Gastroesophageal sphincter (tissue), 4 donors: ENCODE results near the gene DNAH17. TPM values are rescaled to one million over a fixed set of nuclear protein-coding genes. Genes with fewer than 3 reads are reported as not detected.
A peak's percentile ranks its signal among the peaks of the same experiment; 100 is the strongest.

Experiments
- ATAC-seq: fragments of 150-250 bp; one replicate; pipeline ENCODE4 v1.9.1; 2016; ENCODE audit warnings: mild to moderate bottlenecking, moderate library complexity
- H3K27ac ChIP-seq, 4 donors: fragments of 200-600 bp; sonication (generic) in 3 of 4; 1 replicate in 3 of 4; 2 replicates in 1 of 4; pipeline ENCODE4 v1.5.1; 2016 to 2019
- H3K27me3 ChIP-seq: fragments of 200-600 bp; sonication (generic); one replicate; pipeline ENCODE4 v1.5.1; 2019
- H3K36me3 ChIP-seq, 2 donors: fragments of 200-600 bp; sonication (generic); one replicate each; pipeline ENCODE4 v1.5.1; 2019; ENCODE audit warnings: control low read depth in 1 of 2
- H3K4me1 ChIP-seq, 3 donors: fragments of 200-600 bp; sonication (generic); 1 replicate in 2 of 3; 2 replicates in 1 of 3; pipeline ENCODE4 v1.5.1; 2016 to 2019; ENCODE audit warnings: control low read depth in 2 of 3
- H3K4me3 ChIP-seq, 2 donors: fragments of 200-600 bp; sonication (generic); one replicate each; pipeline ENCODE4 v1.5.1; 2019; ENCODE audit warnings: mild to moderate bottlenecking in 1 of 2, moderate library complexity in 1 of 2
- H3K9me3 ChIP-seq, 3 donors: fragments of 200-600 bp; sonication (generic); one replicate each; pipeline ENCODE4 v1.5.1; 2017 to 2019; ENCODE audit warnings: control low read depth in 2 of 3
- EP300 ChIP-seq: sonication (generic); formaldehyde crosslinking; IDR thresholded peaks from one replicate; pipeline ENCODE4 v1.6.1; 2017; ENCODE audit warnings: antibody characterized with exemption, mild to moderate bottlenecking
- POLR2A ChIP-seq, 2 donors: fragments of 450-650 bp; IDR thresholded peaks; one replicate each; pipeline ENCODE4 v1.6.1; 2017; ENCODE audit warnings: antibody characterized with exemption in 2 of 2, mild to moderate bottlenecking in 2 of 2, moderate library complexity in 1 of 2
- POLR2AphosphoS5 ChIP-seq: sonication (generic); formaldehyde crosslinking; IDR thresholded peaks from one replicate; pipeline ENCODE4 v1.6.1; 2017; ENCODE audit warnings: antibody characterized with exemption
- WGBS, 2 donors: methylation state at CpG; one replicate each; pipeline ENCODE4 v1.1.5; 2018; ENCODE audit warnings: low coverage in 1 of 2; 5-methylcytosine and 5-hydroxymethylcytosine counted together
- total RNA-seq, 4 donors: library from RNA; depleted of rRNA; stranded (reverse); fragments of >200 nt; gene quantifications; one replicate each; pipeline ENCODE4 v1.1.0, GENCODE V29; 2016
- TF ChIP-seq, protein P1 (sequence below), 4 experiments: fragments of 200-600 bp in 2 of 4; fragments of 450-650 bp in 2 of 4; sonication (generic) in 1 of 4; IDR thresholded peaks; one replicate each; pipeline ENCODE4 v1.5.1; 2017 to 2019; ENCODE audit warnings: antibody characterized with exemption in 4 of 4, mild to moderate bottlenecking in 2 of 4, moderate library complexity in 2 of 4

The DNAH17 gene
- total RNA-seq, 4 donors from 2014 or later, result 0.15 TPM; not detected in 3

- H3K4me1 ChIP-seq, result peaks cover 0 to 71% (median 14%) of the 10 kb centered on the region in 3 donors
- H3K9me3 ChIP-seq, result no peaks in the 10 kb centered on the region
- no peaks in the 10 kb centered on the region for H3K27me3 ChIP-seq
- H3K4me3 ChIP-seq, result no peak overlapping the region
- WGBS, 2 donors, result 50% methylated on average over 1 to 8 of the region's 17 CpGs
- H3K27ac ChIP-seq, result peak overlapping the region in 3 of 4 donors; percentile 77 to 80 (median 80)
- TF ChIP-seq POLR2A (IDR thresholded peaks at IDR 0.05) (no peak), POLR2AphosphoS5 (no peak), EP300 (no peak)
- TF ChIP-seq, protein P1, sequence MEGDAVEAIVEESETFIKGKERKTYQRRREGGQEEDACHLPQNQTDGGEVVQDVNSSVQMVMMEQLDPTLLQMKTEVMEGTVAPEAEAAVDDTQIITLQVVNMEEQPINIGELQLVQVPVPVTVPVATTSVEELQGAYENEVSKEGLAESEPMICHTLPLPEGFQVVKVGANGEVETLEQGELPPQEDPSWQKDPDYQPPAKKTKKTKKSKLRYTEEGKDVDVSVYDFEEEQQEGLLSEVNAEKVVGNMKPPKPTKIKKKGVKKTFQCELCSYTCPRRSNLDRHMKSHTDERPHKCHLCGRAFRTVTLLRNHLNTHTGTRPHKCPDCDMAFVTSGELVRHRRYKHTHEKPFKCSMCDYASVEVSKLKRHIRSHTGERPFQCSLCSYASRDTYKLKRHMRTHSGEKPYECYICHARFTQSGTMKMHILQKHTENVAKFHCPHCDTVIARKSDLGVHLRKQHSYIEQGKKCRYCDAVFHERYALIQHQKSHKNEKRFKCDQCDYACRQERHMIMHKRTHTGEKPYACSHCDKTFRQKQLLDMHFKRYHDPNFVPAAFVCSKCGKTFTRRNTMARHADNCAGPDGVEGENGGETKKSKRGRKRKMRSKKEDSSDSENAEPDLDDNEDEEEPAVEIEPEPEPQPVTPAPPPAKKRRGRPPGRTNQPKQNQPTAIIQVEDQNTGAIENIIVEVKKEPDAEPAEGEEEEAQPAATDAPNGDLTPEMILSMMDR (IDR thresholded peaks at IDR 0.05), result no peak
- ATAC-seq, result no peak
- peaks cover 0 to 66% of the 10 kb centered on the region in 2 donors for H3K36me3 ChIP-seq
These were observed 161.1 kb downstream of the DNAH17 start for GRCh38 chr17:78415821-78416711.

DNA sequence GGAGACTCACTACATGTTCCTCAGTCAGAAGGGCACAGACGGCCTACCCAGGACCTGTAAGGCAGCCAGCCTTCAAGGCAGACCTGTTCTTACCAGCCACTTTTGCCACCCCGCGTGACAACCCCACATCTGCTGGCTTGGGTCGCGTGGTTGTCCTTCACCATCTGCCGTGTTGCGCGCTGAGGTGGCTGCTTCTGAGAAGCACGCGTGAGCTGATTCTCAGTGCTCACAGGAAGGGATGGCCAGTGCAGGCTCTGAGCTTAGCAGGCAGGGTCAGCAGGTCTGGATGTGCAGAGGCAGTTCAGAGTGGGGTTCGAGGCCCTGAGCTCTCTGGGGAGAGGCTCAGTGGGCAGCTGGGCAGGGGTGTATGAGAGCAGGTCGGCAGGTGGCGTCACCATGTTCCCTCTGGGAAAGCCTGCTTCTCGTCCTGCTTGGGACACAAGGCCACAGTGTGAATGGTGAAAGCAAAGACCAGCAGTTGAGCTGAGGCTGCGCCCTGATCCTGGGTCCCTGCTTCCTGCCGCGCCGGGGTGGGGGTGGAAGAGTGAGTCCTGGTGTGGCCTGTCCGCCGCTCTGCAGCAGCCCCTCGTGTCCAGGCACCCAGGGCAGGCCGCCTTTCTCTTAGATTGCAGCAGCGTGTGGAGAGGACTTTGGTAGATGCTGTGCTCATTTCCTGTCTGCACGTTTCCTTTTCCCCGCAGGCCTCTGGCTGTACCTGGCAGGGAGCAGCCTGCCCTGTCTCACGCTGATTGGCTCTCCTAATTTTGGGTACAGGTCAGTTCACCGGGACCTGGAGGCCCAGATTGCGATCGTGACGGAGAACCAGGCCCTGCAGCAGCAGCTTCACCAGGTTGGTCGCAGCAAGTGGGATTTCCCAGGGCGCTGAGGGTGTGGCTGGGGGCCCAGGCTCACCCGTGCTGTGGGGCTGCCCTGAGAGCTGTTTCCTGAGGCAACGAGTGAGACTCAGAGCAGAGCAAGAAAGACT is 162.7 kb downstream of the DNAH17 start:
- no CpG with 5 or more reads among the region's 34 CpGs for WGBS, 2 donors
- TF ChIP-seq EP300 (no peak), POLR2AphosphoS5 (no peak), POLR2A (IDR thresholded peaks at IDR 0.05) (no peak)
- TF ChIP-seq, protein P1 (IDR thresholded peaks at IDR 0.05), result no peak
- Histone ChIP-seq H3K4me3 (no peak overlapping the region), H3K36me3 (peaks cover 0 to 57% of the 10 kb centered on the region in 2 donors), H3K9me3 (no peaks in the 10 kb centered on the region), H3K27me3 (no peaks in the 10 kb centered on the region), H3K27ac (peak overlapping the region in 3 of 4 donors; percentile 28 to 48 (median 46)), H3K4me1 (peaks cover 0 to 64% (median 11%) of the 10 kb centered on the region in 3 donors)
- ATAC-seq, result no peak

DNA sequence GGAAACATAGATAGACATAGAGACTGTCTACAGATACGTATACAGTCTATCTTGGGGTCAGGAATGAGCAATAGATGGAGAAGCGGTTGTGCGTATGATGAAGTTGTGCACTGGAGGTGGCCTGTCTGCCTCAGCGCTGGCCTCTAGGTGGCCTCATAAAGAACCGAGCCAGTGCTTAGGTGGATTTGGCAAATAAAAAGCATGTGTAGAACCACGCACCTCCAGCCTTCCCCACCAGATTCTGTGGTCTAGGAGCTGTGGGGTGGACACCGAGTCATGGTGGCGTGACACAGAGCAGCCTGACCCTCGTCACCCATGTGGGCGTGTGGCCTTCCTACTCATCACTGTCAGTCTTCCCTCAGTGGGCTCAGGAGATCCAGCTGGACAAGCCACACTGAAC is 164.8 kb downstream of the DNAH17 start:
- no peak for ATAC-seq
- TF ChIP-seq POLR2AphosphoS5, result no peak
- TF ChIP-seq, protein P1 (IDR thresholded peaks at IDR 0.05), result peak in 2 of 4 experiments; percentile 9 to 26
- H3K4me3 ChIP-seq, result no peak overlapping the region
- H3K9me3 ChIP-seq, result no peaks in the 10 kb centered on the region
- peak overlapping the region in 1 of 4 donors; percentile 14 for H3K27ac ChIP-seq
- no peaks in the 10 kb centered on the region for H3K27me3 ChIP-seq
- WGBS, 2 donors, result 83% methylated on average over 9 of the region's 10 CpGs; no CpG with 5 or more reads in 1 of the 2 donors
- peaks cover 0 to 61% of the 10 kb centered on the region in 2 donors for H3K36me3 ChIP-seq
- H3K4me1 ChIP-seq, result peaks cover 0 to 75% (median 9%) of the 10 kb centered on the region in 3 donors

- H3K27me3 ChIP-seq, result no peaks in the 10 kb centered on the region
- H3K9me3 ChIP-seq, result no peaks in the 10 kb centered on the region
- H3K4me1 ChIP-seq, result peaks cover 0 to 65% (median 2%) of the 10 kb centered on the region in 3 donors
- WGBS, 2 donors, result 33 to 82% methylated on average over 1 to 8 of the region's 17 CpGs
- ATAC-seq, result no peak
- no peak overlapping the region for H3K4me3 ChIP-seq
- TF ChIP-seq, protein P1 (IDR thresholded peaks at IDR 0.05), result no peak
- TF ChIP-seq POLR2A (IDR thresholded peaks at IDR 0.05) (no peak), EP300 (no peak), POLR2AphosphoS5 (no peak)
- peaks cover 0 to 71% of the 10 kb centered on the region in 2 donors for H3K36me3 ChIP-seq
- H3K27ac ChIP-seq, result peak overlapping the region in 2 of 4 donors; percentile 3 to 9
These were observed 165.8 kb downstream of the DNAH17 start for GRCh38 chr17:78411241-78411857.
